COLO829 (cell line): ENCODE data around the gene MMEL1.
"Not testable (repeated sequence)": the region's sequence is repeated elsewhere in the genome, so short reads cannot be mapped to it uniquely, and the experiment has no call there.

Source experiments
- DNase-seq: peaks from one replicate; pipeline ENCODE4 v3.0.0; 2012; ENCODE audit warnings: low spot score

Gene MMEL1

DNA sequence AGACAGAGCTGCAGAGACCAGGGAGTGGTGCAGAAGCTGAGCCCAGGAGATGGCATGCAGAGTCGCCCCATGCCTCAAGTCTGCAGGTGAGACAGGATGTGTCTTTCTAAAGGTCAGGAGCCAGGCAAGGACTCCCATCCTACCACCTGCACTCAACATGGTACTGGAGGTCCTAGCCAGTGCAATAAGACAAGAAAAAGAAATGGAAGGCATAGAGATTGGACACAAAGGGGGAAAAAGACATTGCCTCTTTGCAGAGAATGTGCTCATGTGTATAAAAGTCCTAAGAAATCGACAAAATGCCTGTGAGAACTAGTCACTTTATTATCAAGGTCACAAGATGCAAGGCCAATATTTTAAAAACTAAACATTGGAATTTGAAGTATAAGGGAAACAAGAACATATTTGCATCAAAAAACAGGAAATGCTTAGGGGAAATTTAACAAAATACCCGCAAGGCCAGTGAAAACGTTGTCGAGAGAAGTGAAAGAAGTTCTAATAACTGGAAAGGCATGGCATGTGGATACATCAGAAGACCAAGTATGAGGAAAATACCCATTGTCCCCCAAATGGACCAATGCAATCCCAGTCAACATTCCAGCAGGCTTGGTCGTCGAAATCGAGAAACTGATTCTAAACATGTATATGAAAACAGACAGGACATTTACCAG, 59.4 kb downstream of the MMEL1 start:
- no peak for DNase-seq

- DNase-seq = no peak
Observed at GRCh38 chr1:2571348-2571747, 61.5 kb downstream of the MMEL1 start.

- no peak for DNase-seq
Observed at GRCh38 chr1:2570332-2570731, 62.5 kb downstream of the MMEL1 start.

GRCh38 chr1:2569703-2570102, 63.1 kb downstream of the MMEL1 start:
- DNase-seq = not testable (repeated sequence)

DNA sequence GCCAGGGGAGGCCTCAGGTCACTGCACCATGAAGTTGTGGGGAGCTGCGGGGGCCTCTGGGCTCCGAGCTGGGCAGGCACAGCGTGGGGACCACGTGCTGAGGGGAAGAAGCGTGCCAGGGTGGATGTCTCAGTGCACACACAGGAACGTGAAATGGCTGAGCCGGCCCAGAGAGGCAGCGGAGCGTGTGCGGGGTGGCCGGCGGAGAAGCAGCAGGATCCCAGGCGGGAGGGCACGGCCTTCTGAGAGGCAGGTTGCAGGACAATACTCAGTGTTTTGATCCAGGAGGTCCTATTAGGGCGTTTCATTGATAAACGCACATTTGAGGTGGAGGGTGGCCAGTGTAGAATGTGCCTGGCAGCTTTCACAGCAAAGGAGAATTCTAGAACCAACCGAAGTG, 63.8 kb downstream of the MMEL1 start:
- DNase-seq = no peak

DNA sequence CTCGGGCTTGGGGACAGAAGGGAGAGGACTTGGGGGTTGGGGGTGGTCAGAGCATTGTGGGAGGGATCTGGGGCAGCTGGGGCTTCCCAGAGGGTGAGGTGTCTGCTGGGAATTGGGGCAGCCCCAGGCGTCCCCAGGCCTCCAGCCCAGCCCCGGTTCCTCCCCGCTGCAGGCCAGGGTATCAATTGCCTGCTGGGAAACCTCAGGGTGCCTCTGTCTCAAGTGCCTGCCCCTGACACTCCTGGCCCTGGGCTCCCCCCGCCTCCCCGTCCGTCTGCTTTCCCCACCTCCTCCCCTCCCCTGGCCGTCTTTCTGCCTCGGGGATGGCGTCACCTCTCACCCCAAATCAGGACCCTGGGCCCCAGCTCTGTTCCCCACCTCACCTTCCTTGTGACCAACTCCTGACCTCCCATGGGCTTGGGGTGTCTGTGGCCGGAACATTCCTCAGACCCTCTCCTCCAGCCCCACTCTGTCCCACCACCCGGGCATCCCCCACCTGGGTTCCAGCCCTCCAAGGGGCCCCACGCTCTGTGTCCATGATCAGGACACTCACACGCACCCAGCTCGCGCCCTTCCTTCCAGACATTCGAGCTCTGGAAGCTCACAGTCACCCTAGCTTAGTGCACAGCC, 64.5 kb downstream of the MMEL1 start:
- DNase-seq = not testable (repeated sequence)

GRCh38 chr1:2567083-2567679, 65.6 kb downstream of the MMEL1 start:
- DNase-seq = no peak

GRCh38 chr1:2566101-2567045, 66.4 kb downstream of the MMEL1 start:
- DNase-seq = no peak

DNA sequence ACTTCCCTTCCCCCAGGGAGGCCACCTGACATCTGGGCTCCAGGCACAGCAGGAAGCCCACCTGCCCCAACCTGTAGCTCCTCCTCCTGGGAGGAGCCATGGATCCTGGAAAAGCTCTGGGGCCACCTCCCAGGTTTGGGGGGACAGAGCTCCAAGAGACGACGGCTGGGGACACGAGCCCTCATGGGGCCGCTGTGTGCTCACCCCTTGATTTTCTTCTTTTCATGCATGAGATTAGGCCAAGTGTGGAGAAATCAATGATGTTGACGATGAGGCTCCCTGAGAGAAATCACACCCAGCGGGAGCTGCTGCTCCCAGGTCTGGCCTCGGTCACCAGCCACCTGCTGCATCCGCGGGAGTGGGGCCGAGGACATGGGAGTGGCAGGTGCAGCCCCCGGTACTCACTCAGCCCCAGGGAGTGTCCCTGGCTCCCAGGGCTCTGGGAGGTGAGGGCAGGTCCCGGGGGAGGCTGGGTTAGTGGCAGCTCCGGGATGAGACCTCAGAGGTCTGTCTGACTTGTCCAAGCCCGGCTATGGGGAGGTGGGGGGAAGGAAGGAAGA, 67.9 kb downstream of the MMEL1 start:
- no peak for DNase-seq

DNA sequence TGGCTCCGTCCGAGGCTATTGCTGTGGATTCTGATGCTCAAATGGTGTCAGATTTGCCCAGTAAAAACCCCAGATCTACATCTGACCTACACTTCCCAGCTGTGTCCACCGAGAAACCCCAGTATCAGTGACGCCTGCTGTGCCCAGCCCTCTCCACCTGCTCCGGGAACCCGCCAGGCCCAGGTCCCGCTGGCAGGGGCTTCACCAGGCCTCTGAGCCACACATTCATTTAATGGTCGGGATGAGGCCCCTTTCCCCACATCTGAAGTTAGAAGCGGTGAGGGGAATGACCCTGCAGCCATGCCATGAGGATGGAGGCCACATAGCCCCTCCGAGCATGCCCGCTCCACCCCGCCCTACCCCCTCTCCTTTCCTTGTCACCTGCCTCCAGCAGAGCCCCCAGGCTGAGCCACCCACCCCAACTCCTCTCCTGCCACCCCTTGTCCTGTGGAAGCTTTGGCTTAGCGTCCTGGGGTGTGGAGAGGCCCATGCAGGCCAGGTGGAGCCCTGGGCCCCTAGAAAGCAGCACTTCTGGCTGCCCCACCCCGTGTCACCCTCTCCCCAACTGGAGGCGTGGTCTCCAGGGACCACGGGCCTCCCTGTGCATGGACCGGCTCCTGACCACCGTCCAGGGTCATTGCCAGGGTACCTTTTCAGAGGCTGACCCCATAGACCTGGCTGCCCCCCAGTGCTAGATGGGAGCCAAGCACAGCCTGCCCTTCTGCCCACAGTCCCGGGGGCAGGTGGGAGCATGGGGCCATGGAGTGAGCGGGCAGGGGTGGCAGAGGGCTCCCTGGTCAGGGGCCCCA, 68.6 kb downstream of the MMEL1 start:
- DNase-seq = no peak

GRCh38 chr1:2563205-2563604, 69.6 kb downstream of the MMEL1 start:
- no peak for DNase-seq

- DNase-seq = no peak
Observed at GRCh38 chr1:2561898-2562895, 70.6 kb downstream of the MMEL1 start.

GRCh38 chr1:2561446-2561845, 71.4 kb downstream of the MMEL1 start:
- no peak for DNase-seq

GRCh38 chr1:2560299-2561073, 72.3 kb downstream of the MMEL1 start:
- no peak for DNase-seq

DNA sequence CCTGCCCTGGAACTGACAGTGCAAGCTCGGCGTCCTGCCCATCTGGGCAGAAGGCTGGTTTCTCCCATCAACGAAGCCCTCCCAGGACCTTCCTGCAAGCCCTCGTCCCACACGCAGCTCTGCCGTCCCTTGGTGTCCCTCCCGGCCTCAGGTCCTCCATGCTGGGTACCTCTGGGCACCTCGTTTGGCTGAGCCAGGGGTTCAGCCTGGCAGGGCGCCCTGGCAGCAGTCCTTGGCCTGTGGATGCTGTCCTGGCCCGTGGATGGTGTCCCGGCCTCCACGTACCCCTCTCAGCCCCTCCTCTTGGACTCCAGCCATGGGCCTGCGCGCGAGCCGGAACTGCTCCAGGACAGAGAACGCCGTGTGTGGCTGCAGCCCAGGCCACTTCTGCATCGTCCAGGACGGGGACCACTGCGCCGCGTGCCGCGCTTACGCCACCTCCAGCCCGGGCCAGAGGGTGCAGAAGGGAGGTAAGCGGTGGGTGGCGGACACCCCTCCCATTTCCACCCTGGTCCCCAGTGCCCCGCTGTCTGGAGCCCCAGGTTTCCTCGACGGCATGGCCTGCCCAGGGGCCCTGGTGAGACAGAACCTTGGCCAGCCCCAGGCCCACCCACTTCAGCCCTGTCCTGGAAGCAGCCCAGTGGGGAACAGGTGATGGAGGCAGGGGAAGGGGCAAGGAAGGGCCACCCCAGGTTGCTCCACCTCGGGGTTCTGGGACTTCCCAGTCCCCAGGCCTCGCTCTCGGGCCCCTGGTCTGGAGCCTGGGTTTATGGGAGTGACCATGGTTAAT, 73.1 kb downstream of the MMEL1 start:
- DNase-seq = no peak

DNA sequence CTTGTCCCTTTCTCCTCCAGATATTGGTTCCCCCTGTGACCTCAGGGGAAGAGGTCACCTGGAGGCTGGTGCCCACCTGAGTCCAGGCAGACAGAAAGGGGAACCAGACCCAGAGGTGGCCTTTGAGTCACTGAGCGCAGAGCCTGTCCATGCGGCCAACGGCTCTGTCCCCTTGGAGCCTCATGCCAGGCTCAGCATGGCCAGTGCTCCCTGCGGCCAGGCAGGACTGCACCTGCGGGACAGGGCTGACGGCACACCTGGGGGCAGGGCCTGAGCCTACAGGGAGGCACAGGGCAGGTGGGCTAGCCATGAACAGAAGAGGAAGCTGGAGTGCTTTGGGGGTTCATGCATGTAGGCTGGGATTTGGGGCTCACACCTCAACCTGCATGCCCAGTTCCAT, 74.0 kb downstream of the MMEL1 start:
- DNase-seq = no peak

- DNase-seq = no peak
Observed at GRCh38 chr1:2558420-2558819, 74.4 kb downstream of the MMEL1 start.
